GM19351 (cell line): ENCODE measurements around the gene NT5M.
"Not testable (repeated sequence)": the region's sequence is repeated elsewhere in the genome, so short reads cannot be mapped to it uniquely, and the experiment has no call there.

Source experiments
- ATAC-seq: cut with Tn5 transposase; IDR thresholded peaks from one replicate; pipeline ENCODE4 v1.9.1; 2021; ENCODE audit warnings: mild to moderate bottlenecking, moderate library complexity; ENCODE audit not compliant: unreplicated experiment

Gene NT5M

DNA sequence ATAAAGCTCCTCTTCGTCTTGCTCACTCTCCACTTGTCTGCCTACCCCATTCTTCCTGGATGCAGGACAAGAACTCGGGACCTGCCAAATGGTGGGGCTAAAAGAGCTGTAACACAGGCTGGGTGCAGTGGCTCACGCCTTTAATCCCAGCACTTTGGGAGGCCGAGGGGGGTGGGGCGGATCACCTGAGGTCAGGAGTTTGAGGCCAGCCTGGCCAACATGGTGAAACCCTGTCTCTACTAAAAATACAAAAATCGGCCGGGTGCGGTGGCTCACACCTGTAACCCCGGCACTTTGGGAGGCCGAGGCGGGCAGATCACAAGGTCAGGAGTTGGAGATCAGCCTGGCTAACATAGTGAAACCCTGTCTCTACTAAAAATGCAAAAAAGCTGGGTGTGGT is 1.5 kb upstream of the NT5M start:
- ATAC-seq, result not testable (repeated sequence)

DNA sequence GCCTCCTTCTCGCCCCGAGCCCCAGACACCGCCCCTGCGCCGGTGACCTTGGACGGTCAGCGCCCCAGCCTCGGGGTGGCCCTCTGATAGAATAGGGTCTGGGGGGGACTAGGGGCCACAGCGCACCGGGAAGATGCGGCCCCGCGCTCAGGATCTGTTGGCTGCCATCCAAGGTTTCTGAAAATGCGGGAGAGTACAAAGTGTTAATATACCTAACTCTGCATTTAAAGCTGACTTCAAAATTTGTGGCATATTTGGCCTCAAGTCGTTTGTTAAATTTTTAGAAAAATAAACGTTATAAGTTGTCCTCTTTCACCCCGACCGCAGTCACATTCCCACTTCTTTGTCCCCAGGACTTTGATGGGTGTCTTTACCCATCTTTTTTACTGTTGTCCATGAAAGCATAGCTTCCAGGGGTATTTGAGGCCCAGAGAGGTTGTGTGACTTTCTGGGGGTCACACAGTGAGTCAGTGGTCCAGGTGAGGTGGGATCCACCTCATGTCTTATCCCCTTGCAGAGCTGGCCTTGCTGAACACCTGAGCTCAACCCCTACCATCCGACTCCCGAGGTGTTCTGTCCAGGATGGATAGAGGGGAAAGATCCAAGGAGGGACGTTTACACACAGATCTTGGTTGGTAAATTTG is 796 bp downstream of the NT5M start:
- no peak for ATAC-seq

DNA sequence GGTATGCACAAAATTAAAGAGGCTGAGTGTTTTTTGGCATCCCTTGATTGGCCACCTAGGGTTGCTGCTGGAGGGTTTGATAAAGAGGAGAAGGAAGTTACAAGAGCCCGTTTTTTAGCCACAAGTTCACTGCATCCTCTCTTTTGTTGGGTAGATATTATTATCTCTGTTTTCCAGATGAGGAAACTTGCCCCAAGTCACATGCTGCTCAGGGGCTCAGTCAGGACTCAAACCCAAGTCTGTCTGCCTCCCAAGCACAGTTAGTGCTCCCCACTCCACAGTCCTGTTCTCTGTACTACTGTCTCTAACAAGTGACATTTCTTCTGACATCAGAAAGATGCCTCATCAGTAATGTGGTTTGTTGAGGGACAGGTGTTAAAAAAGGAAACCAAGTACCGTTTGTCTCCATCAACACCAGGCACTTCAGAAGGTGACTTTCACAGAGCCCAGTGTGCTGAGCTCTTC is 1.4 kb downstream of the NT5M start:
- ATAC-seq, result no peak

DNA sequence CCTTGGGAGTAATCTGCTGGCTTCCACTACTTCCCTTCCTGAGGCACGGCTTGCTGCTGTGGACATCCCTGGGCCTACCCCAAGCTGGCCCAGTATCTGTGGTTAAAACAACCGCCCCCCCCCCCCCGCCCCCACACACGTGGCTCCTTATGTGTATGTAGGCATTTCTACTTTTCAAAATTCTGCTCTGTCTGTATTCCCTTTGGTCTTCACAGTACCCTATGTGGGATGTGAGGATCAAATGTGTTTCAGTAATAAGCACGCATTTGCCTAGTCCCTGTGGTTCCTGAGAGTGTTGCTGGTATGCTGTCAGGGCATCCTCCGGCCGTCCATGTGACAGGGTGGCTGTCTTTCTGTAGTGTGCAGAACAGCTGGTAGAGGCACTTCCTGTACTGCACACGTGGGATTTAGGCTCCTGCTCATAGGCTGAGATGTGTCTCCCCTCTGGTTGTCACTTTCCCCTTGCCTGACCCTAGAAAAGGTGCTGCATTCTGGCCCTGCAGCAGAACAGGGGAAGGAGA is 2.2 kb downstream of the NT5M start:
- ATAC-seq, result peak; percentile 61

DNA sequence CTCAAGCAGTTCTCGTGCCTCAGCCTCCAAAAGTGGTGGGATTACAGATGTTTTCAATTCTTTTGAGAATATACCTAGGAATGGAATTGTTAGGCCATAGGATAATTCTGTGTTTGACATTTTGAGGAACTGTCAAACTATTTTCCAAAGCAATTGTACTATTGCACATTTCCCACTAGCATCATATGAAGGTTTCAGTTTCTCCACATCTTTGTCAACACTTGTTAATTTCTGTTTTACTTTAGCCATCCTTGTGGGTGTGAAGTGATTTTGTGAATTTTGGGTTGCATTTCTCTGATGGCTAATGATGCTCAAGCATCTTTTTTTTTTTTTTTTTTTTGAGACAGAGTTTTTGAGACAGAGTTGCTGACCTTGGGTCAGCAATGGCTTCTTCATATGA is 6.2 kb downstream of the NT5M start:
- no peak for ATAC-seq

DNA sequence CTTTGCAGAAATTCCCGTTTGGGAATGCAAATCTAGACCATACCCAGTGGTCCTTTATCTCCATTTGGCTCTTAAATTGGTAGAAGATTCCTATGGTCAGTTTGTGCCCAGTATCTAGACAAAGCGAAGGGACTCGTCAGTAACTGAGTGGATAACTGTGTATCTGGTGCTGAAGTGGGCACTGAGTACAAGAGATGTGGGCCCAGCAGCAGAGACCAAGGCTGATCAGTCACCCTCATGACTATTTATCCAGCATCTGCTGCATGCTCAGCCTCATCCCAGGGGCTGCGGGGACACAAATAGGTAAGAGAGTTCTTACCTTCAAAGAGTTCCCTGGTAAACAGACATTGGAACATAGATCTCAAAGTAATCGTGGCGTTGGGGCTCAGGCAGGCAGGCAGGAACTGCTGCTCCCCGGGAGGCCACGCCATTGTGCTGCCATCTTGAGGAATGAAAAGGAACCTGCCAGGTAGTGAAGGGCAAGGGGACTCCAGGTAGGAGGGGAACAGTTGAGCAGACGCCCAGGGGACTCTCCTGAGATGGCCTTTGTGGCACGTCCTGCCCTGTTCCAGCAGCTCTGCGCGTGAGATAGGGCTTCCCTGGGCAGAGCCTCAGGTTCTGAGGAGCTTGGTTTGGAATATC is 10.3 kb downstream of the NT5M start:
- ATAC-seq, result no peak

DNA sequence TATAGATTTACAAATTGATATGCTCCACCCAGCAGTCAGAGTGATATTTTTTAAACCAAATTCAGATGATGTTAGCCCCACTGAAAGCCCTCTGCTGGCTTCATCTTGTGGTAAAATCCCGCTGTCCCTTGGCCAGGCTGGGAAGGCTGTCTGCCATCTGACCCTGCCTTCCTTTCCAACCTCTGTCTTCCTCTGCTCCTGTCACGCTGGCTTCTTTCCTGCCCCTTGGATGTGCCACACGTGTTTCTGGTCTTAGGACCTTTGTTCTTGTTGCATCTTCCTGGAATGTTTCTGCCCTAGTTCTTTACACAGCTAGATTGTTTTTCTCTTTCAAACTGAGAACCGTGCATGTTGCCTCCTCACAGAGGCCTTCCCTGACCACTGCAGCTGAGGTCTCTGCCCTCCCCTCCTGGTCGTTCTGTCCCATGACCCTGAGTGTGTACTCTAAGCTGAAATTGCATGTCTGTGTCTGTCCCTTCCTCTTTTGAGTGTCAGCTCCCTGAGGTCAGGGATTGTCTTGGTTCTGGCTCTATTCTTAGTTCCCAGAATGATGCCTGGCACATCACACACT is 11.4 kb downstream of the NT5M start:
- no peak for ATAC-seq

DNA sequence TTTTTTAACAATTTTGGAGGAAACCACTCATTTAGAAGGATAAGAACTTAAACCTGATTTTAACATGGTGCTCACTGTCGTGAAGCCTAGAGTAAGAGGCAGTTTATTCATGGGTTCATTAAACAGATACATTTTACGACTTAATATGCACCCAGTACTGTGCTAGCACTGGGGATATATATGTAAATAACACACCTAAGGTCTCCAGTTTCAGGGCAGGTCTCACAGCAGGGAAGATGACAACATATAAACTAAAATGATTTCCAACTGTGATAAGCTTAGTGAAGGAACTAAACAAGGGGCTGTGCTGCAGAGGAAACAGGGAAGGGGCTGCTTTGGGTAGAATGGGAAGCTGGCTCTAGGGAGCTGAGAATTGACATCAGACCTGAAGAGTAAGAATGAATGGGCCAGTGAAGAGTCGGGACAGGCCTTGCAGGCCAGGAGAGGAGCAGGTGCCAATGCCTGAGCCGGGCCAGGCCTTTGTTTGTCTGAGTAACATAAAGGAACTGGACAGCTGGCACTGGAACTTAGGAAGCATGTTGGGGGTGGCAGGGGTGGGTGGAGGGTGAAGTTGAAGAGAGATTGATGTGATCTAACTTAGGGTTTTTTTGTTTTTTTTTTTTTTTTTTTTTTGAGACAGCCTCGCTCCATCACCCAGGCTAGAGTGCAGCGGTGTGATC is 12.1 kb downstream of the NT5M start:
- no peak for ATAC-seq

DNA sequence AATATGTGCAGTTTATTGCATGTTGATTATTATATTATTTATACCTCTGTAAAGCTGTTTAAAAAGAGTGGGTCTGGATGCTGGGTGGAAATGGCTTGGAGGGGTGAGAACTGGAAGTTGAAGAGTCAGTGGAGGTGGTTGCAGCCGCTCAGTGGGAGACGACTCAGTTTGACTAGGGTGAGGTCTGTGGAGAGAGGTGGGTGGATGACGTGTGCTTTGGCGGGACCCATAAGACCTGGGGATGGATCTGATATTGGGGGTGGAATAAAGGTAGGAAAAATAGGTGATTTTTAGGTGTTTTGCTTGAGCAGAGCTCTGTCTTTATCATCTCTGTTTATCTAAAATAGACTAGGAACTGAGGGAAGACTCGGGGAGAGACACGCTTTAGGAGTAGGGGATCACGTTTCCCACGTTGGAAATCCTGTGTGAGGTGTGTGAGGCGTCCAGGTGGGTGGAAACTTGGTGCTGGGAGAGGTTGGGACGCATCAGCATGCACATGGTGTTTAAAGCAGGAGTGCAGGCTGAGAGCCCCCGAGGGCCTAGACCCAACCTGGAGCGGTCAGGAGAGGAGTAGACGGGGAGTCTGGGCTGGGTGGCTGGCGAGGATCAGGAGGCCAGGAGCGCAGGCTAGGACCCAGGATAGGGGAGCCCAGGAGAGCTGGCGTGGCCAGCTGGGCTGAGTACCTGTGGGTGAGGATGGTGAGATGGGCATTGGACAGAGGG is 17.2 kb downstream of the NT5M start:
- ATAC-seq, result no peak

DNA sequence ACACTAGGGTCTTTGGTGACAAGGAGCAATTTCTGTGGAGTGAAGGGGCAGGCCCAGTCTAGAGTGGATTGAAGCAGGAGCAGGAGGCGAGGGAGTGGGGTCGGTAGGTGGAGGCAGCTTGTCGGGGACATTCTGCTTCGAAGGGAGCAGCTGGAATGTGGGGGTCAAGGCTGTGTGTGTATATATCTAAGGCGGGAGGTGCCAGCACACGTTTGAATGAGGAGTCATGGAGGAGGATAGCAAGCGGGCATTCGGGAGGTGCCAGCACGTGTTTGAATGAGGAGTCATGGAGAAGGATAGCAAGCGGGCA is 17.7 kb downstream of the NT5M start:
- ATAC-seq, result no peak

DNA sequence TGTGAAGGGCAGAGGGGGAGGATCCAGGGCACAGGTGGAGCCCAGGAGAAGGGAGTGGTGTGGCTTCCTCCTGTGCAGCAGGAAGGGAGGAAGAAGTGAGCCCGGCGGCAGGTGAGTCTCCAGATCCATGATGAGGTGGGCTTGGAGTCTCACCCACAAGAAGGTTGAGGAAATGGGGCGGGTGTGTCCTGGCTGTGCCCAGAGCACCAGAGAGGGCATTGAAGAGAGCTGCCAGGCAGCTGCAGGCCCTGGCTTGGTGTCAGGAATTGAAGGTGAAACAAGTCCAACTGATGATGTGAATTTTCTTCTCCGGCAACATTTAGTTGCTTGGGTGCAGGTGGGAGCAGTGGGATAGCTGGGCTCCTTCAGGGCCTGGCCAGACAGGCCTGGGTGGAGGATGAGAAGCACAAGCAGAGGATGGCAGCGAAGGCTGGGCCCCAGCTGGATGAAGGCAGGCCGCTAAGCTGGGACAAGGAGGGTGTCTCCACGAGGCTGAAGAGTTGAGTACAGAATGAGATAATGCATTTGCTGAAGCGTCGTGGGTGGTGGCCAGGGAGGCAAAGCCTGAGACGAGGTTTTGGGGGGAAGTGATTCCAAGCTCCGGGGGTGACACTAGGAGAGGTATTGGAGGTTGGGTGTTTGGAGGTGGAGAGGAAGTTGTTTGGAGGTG is 18.3 kb downstream of the NT5M start:
- ATAC-seq, result no peak

DNA sequence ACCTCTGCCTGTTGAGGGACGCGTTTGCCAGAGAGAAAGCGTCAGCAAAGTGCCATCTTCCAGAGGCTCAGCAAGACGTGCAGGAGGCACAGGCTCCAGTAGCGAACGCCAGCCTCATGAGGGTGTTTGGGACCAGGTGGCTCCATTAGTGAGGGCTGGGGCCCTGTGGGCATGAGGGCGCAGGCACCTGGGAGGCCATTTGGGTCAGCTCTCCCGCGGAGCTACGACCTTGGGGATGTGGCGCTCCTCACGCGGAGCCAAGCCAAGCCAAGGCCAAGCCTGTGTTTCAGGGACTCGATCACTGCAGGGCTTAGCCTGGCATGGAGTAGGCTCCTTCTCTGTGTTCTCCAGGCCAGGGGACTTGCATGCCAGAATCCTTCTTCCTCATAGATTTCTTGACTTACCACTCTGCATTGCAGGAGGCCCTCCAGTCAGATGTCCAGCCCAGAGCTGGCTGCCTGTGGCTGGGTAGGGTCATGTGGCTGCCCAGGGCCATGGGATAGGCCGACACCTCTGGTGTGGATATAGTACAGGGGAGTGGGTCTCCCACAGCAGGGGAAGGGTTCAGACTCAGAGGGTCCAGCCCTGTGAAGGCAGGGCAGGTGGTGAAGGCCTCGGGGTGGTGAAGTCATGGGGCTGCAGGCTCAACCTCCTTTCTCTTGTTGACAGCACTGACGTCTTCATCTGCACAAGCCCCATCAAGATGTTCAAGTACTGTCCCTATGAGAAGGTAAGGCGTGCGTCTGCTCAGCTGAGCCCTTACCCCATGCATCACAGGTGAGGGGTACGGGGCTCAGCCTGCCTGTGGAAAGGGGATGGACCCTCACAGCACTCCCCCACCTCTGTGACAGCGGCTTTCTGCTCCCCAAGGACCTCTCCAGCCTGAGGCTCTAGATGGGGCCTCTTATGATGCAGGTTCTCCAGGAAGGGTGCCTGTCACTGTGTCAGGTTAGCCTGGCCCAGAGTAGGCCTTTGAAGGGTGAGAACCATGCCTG is 19.6 kb downstream of the NT5M start:
- no peak for ATAC-seq

DNA sequence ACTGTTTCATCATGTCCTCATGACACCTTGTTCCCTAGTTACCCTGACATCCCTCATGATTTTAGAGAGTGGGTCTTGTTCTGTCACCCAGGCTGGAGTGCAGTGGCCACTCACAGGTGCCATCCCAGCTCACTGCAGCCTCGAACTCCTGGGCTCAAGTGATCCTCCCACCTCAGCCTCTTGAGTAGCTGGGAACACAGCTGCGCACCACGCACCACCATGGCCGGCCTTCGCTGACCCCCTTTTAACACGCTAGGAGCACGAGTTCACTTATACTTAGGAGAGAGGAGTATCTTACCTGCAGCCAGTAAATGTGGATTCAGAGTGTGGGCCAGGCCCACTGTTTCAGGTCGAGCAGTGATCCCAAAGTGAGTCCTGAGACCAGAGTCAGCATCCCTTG is 21.4 kb downstream of the NT5M start:
- no peak for ATAC-seq

DNA sequence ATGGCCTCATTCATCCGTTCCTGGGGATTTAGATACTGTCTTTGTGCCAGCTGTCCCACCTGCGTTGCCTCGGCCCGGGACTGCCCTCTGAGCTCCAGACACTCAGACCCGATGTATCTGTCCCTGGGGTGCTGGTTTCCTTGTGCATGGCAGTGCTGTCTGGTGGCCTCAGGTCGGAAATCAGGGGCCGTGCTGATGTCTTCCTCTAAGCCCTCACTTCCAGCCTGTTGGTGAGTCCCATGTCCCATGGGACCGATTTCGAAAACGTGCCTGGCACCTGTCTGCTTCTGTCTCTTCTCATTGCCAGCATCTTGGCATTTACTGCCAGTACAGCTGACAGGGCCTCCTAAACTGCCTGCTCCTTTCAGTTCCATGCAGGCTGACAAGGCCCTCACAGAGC is 22.1 kb downstream of the NT5M start:
- no peak for ATAC-seq

DNA sequence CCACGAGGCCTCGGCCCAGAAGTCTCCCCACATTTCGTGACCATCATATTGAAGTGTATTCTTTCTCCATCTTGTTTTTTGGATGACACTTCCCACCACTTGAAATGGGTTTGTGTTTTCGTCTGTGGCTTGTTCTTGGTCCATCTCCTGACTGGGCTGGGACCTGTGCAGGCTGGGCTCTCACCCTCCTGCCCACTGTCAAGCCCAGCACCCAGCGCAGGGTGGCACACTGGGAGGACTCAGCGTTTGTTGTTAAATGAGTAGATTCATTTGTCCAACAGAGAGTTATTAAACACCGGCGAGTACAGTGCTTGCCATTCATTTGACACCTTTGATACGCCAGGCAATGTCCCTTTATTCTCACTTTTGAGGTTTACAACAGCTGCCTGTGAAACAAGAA is 22.6 kb downstream of the NT5M start:
- ATAC-seq, result no peak

DNA sequence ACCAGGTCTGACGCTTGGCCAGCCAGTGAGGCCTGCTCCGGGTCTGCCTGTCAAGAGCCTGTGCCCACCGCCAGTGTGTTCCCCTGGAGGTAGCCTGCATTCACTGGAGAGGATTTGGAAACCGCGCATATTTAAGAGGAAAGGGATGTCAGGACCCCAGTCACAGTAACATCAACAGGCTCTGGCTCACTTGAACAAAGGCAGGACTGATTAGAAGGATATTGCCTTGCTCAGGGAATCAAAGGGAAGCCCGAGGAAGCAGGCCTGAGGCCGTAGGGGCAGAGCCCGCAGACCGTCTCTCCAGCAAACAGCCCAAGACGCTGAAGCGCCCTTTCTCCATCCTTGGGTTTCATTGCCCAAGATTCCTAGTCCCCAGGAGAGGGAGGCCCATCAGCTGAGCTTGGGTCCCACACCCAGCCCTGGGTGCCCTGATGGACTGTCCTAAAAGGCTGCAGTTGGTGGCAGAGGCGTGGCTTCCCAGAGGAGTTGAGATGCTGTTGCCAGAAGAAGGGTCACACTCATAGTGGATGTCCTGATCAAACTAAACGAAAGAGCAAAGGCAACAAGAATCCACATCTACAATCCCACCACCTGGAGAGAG is 23.2 kb downstream of the NT5M start:
- ATAC-seq, result no peak

DNA sequence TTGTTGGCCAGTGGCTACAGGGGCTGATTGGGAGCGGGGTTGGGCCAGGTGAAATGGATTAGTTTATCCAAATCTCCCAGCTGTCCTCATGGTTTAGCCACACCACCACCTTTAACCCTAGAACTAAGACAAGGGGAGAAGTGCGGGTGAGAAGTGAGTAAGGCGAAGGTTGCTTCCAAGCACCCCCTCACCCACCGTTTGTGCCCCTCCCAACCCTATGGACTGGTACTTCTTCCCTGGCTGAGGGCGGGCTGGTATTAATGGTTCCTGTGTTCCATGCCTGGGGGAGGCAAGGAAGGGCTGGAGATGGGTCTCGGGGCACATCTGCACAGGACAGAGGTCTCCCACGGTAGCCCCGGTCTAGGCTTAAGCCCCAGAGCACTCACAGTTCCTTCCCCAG is 25.1 kb downstream of the NT5M start:
- no peak for ATAC-seq

DNA sequence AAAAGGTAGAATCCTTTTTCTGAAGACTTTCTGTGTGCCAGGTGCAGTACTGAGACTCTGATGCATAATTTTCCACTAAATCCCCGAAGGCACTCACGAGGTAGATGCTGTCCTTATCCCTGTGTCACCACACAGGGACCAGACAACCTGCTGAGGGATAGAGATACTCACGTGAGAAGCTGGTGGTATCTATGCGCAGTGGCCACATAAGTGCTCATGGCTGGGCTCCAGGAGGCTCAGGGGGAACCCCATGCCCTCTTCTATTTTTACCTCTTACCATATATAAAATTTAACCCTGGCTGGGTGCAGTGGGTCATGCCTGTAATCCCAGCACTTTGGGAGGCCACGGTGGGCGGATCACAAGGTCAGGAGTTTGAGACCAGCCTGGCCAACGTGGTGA is 38.3 kb downstream of the NT5M start:
- no peak for ATAC-seq
